GM20431 (cell line): ENCODE measurements around the gene AVEN.

Source experiments
- in situ Hi-C: fragments of 300-500 bp; cut with MseI, MboI; formaldehyde crosslinking; loops from one replicate; pipeline ENCODE4 v1.15.0; 2020; ENCODE audit warnings: low sequenced_read_pairs; ENCODE audit not compliant: unreplicated experiment

AVEN gene, protein sequence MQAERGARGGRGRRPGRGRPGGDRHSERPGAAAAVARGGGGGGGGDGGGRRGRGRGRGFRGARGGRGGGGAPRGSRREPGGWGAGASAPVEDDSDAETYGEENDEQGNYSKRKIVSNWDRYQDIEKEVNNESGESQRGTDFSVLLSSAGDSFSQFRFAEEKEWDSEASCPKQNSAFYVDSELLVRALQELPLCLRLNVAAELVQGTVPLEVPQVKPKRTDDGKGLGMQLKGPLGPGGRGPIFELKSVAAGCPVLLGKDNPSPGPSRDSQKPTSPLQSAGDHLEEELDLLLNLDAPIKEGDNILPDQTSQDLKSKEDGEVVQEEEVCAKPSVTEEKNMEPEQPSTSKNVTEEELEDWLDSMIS

DNA sequence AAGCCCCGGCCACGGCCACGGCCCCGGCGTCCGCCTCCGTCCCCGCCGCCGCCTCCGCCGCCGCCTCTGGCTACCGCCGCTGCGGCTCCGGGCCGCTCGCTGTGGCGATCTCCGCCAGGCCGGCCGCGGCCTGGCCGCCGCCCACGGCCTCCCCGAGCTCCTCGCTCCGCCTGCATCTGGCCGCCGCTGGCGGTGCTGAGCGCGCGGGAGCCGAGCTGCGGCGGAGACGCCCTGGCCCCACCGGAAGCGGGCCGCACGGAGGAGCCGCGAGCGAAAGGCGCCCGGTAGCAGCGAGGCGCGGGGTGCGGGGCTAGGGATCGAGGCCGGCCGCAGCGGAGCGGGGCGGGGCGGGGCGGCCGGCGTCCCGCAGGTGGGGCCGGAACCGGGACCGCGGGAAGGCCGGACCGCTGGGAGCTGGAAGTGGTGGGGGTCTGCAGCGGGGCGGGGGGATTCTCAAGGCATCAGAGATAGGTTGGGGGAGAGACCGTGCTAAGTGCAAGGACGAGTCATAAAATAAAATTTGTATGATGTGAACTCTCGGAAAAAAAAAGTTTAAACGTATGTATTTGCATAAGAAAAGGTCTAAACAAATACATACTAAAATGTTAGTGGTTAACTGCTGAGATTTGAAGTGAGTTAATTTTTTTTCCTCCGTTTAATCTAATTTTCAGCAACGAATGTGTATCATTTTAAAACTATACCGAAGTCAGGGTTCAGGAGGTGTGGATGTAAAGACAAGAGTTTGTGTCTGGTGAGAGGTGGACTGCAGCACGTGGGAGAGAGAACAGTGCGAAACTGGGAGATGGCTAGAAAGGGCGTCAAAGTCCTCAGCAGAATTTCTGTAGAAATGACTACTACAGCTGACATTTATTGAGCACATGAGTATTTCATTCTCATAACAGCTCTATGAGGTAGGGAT, at the start of gene AVEN:
Gene AVEN, minus strand, starts transcription at position 334 of the 919 bp plus-strand sequence. Its CDS starts 158 bp downstream, at position 176.
- in situ Hi-C loops, result no loop called here

DNA sequence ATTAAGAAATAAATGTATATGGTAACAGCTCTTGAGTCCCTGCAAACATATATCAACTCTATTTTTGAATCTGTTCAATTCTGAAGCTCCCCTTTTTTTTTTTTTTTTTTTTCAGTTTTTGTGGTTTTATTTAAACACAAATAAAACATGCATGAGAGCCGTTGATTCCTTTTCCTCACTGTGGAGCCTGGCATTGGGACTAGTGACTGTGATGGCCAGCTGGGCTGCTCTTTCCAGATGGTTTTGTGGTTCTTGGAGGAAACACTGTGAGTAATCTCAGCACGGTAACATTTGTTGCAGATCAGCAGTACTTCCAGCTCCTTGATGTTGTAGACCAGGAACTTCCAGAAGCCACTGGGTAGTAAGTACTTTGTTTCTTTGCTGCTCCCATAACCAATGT, 46.7 kb upstream of the AVEN start:
- in situ Hi-C loops, result no loop called here

DNA sequence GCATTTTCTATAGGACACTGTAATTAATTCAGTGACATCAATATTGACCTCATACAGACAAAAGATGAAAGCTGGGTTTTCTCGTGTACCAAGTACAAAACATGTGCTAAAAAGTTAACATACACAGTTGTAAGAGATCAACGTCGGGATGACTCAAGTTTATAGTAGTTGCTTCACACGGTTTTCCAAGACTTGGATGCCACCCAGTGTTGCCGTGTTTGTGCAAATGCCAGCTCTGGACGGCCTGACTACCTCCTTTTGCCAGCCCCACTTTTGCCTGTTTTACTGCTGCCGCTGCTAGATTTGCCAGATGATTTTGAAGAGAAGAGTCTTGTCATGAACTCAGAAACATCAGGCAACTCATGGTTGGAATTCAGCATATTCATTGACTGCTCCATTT, 45.1 kb upstream of the AVEN start:
- in situ Hi-C loops, result no loop called here

DNA sequence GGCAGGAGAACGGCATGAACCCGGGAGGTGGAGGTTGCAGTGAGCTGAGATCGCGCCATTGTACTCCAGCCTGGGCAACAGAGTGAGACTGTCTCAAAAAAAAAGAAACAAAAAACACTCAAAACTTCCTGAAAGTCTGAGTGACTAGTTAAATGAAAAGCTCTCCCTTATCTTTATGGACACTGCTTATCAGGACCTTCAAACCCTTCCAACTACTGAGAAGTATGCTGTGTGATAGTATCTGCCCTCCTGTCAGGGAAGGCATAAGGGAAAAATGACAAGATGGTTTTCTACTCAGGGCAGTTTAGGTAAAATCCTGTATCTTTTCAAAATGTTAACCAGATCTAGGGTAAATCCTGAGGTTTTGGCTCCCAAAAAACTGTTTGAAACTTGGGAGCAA, 40.9 kb upstream of the AVEN start:
- in situ Hi-C loops, result no loop called here

DNA sequence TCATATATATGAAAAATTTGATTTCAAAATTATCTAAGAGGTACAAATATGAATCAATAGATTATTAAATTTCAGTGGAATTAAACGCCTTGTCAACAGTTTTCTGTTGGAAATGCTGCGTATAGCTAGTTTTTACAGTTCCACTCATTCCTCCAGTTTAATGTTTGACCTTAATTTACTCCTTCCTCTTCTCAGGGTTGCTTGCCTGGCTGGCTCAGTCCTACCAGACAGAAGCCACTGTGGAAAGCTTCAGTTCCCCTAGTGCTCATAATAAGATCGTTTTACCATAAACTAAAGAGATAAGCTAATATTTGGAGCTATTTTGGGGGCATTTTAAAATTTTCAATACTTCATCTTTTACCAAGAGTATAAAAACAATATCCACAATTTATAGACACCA, 39.9 kb upstream of the AVEN start:
- in situ Hi-C loops, result no loop called here

DNA sequence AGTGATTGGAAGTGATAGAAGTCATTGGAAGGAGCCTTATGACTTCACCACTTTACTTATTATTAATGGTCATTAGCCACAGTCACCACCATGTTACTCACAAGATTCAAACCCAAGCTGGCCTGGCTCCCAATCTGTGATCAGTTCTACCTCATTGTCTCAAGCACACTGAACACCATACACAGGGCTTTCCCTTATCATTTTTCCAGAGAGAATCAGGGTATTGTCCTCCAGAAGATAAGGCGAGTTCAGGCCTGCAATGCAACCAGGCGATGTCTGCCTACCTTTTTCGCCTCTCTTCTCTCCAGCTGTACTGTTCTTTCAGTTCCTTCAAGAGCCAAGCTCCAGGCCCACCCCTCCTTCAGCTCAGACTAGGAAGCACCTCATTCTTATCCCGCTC, 37.8 kb upstream of the AVEN start:
- in situ Hi-C loops, result no loop called here

DNA sequence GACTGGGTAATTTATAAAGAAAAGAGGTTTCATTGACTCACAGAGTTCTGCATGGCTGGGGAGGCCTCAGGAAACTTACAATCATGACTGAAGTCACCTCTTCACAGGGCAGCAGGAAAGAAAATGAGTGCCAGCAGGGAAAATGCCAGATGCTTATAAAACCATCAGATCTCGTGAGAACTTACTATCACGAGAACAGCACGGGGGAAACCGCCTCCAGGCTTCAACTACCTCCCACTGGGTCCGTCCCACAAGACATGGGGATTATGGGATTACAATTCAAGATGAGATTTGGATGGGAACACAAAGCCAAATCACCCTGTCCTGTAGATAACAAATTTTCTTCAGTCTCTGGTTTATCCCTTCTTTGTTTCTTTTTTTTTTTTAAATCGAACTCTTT, 31.0 kb upstream of the AVEN start:
- in situ Hi-C loops, result loop anchor here (25.0 kb wide), 1 partner anchor 517 kb away; the partner anchor contains the start of gene GOLGA8B

DNA sequence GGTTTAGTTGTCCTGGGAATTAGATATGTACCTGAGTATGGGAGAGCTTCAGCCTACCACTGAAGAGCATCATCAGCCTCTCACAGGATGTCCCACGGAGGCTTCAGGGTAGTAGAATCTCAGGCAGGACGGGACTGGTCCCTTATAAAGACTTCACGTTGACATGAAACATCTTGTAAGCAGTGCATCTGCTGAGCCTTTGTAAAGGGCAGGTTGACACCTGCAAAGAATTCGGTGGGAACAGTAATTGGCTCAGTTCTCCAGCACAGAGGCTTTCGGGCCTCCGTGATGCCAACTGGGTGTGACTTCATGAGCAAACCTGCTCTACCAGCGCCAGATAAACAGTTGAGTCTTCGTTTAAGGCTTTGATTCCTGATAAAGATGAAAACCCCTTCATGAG, 26.9 kb upstream of the AVEN start:
- in situ Hi-C loops, result loop anchor here (25.0 kb wide), 1 partner anchor 521 kb away; the partner anchor contains the start of gene GOLGA8B

DNA sequence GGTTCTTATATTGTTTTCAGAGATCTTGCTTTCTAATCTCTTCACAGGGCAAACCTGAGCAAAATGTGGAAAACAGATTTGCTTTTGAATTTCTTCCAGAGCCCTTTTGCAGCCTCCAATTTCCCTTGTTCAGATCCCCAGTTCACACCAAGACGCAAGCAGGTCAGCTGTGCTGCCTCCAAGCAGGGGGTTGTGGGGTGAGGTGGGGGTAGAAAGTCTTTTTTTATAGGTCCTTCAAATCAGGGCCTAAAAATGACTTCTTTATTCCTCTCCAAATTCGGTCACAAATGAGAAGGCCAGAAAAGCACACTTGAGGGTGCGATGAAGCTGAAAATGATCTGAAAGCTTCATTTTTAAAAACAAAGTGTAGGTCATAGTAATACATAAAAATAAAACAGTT, 26.3 kb upstream of the AVEN start:
- in situ Hi-C loops, result loop anchor here (25.0 kb wide), 1 partner anchor 522 kb away; the partner anchor contains the start of gene GOLGA8B

DNA sequence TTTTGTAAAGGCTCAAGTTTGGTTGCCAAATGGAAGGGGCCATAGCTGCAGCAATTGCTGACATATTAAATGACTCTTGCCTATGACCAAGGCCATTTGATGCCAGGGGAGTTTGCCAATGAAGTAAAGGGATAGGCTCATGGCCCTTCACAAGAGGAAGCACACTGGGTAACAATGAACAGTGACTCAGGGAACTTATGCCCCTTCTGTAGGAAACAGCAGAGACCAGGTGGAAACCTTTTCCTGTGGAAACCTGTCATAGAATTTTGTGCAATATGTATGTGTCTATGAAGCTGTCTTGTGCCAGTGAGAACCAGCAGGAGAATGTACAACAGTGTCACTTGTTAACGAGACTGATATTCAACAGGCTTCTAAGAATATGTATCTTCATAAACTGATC, 25.4 kb upstream of the AVEN start:
- in situ Hi-C loops, result loop anchor here (25.0 kb wide), 1 partner anchor 523 kb away; the partner anchor contains the start of gene GOLGA8B

DNA sequence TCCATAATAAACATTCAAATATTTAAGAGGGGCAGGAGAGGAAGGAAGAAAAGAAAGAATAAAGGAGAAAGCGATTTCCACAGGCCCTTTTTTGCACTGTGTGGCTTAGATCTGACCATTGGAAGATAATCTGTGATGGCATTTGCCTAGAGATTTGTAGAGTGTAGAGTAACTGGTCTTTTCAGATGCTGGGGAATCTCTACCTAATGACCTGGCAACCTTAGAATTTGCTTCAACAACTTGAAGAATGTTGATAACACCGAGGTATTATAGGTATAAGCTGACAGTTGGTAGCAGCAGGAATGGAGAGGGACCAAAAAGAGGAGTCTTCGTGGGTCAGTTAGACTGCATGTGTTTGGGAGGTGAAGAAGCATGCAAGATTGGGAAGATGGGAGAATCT, 20.9 kb upstream of the AVEN start:
- in situ Hi-C loops, result loop anchor here (25.0 kb wide), 1 partner anchor 527 kb away; the partner anchor contains the start of gene GOLGA8B

DNA sequence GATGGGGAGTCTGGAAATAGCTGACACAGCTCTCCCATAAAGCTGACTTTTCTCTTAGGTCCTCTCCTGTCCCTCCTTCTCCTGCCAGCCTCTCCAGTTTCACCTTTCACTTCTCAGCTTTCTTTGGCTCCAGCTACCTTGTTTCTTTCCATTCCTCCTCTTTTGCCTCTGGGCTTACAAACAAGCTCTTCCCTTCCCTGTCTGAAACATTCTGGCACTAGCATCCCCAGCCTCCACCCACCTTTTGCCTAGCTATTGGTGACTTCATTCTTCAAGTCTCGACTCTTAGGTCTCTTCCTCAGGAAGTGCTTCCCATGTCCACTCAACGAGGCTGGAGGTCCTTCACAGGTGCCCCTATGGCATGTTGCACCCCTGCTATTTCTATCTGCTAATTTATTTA, 20.5 kb upstream of the AVEN start:
- in situ Hi-C loops, result loop anchor here (25.0 kb wide), 1 partner anchor 528 kb away; the partner anchor contains the start of gene GOLGA8B

DNA sequence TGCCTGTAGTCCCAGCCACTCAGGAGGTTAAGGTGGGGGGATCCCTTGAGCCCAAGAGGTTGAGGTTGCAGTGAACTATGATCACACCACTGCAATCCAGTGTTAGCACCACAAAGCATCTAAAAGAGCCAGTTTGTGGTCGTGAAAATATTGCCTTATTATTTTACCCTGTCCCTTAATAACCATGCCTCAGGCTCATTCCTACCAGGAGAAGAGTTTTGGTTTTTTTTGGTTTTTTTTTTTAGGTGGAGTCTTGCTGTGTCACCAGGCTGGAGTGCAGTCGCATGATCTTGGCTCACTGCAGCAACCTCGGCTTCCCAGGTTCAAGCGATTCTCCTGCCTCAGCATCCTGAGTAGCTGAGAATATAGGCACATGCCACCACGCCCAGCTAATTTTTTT, 17.9 kb upstream of the AVEN start:
- in situ Hi-C loops, result loop anchor here (25.0 kb wide), 1 partner anchor 530 kb away; the partner anchor contains the start of gene GOLGA8B

DNA sequence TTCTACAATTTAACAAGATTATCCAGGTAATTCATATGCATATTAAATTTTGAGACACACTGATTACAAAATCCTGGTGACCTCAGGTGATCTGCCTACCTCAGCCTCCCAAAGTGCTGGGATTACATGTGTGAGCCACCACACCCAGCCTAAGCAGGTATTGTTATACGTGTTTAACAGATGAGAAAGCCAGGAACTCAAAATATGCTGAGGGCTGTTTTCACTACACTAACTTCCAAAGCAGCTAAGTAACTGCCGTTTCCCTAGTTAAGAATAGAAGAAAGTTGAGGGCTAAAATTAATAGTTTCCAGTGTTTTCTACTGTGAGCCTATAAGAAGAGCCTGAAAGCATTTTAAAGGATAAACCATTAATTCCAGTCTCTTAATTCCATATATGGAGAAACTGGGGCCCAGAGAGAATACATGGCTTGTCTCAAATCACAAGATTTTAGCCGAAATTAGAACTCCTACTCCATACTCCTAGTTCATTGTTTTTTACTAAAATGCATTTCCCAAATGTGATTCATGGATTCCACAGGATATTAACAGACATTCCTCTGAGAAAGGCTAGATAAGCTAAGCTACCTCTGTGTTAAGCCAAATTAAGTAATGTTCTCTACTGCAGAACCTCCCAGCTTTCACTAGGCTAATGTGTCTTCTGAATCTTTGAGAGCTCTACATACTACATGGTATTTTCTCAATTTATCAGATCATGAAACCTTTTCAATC, 17.0 kb upstream of the AVEN start:
- in situ Hi-C loops, result loop anchor here (25.0 kb wide), 1 partner anchor 531 kb away; the partner anchor contains the start of gene GOLGA8B

DNA sequence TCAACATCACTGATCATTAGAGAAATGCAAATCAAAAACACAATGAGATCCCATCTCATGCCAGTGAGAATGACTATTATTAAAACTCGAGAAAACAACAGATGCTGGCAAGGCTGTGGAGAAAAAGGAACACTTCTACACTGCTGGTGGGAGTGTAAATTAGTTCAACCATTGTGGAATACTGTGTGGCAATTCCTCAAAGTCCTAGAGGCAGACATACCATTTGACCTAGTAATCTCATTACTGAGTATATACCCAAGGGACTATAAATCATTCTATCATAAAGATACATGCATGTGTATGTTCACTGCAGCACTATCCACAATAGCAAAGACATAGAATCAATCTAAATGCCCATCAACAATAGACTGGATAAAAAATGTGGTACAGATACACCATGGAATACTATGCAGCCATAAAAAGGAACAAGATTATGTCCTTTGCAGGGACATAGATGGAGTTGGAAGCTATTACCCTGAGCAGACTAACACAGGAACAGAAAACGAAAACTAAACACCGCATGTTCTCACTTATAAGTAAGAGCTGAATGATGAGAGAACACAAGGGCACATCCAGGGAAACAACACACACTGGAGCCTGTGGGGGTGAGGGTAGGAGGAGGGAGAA, 15.2 kb upstream of the AVEN start:
- in situ Hi-C loops, result loop anchor here (25.0 kb wide), 1 partner anchor 533 kb away; the partner anchor contains the start of gene GOLGA8B

DNA sequence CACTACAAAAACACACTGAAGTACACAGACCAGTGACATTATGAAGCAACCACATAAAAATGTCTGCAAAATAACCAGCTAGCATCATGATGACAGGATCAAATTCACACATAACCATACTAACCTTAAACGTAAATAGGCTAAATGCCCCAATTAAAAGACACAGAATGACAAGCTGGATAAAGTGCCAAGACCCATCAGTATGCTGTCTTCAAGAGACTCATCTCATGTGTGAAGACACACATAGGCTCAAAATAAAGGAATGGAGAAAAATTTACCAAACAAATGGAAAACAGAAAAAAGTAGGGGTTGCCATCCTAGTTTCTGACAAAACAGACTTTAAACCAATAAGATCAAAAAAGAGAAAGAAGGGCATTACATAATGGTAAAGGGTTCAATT, 11.4 kb upstream of the AVEN start:
- in situ Hi-C loops, result loop anchor here (25.0 kb wide), 1 partner anchor 537 kb away; the partner anchor contains the start of gene GOLGA8B

DNA sequence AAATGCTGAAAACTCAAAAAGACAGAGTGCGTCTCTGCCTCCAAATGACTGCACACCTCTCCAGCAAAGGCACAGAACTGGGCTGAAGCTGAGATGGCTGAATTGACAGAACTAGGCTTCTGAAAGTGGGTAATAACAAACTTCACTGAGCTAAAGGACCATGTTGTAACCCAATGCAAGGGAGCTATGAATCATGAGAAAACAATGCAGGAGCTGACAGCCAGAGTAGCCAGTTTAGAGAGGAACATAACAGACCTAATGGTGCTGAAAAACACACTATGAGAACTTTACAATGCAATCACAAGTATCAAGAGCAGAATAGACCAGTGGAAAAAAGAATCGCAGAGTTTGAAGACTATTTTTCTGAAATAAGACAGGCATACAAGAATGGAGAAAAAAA, 10.1 kb upstream of the AVEN start:
- in situ Hi-C loops, result no loop called here

DNA sequence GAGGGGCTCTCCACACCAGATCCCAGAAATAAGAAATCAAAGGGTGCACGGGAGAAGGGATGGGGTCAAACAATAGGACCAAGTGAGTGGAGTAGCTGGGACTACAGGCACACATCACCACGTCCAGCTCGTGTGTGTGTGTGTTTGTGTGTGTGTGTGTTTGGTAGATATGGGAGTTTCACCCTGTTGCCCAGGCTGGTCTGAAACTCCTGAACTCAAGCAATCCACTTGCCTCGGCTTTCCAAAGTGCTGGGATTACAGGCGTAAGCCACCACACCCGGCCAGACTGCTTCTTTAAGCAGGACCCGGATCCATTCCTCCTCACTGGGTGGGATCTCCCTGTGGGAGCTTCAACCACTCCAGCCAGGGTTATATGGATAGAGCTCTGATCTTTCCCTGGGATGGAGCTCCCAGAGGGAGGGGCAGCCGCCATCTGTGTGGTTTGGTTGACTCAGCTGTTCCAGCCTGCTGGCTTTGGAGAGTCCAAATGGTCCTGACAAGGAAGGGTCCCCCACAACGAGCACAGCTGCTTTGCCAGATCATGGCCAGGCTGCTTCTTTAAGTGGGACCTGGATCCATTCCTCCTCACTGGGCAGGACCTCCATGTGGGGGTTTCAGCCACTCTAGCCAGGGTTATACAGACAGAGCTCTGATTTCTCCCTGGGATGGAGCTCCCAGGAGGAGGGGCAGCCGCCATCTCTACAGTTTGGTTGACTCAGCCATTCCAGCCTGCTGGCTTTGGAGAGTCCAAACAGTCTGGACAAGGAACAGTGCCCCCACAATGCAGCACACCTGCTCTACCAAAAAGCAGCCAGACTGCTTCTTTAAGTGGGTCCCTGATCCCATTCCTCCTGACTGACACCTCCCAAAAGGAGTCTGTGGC, 9.1 kb upstream of the AVEN start:
- in situ Hi-C loops, result no loop called here
